ENCODE measurements around the gene ZFP36.
A peak's percentile ranks its signal among the peaks of the same experiment; 100 is the strongest.

ZFP36 gene

GRCh38 chr19:39406656-39407409 lies at the start of gene ZFP36:
Gene ZFP36, plus strand, starts transcription at chr19:39406847. Its CDS starts 58 bp downstream, at chr19:39406905.
- no peak for DNase-seq (ENCODE audit: low read depth)
- peak within 1 kb of the TSS; percentile 88 for H3K4me3 ChIP-seq (ENCODE audit: control insufficient read depth, low read depth, low read length)
- TF ChIP-seq CTCF (IDR thresholded peaks at IDR 0.05; ENCODE audit: control insufficient read depth, insufficient read depth, low read depth, low read length, missing control alignments) = no peak

GRCh38 chr19:39359026-39359425 lies 47.6 kb upstream of the ZFP36 start:
- TF ChIP-seq CTCF (IDR thresholded peaks at IDR 0.05; ENCODE audit: control insufficient read depth, insufficient read depth, low read depth, low read length, missing control alignments) = no peak
- DNase-seq (ENCODE audit: low read depth) = no peak
- no peak overlapping the region for H3K4me3 ChIP-seq (ENCODE audit: control insufficient read depth, low read depth, low read length)

- DNase-seq (ENCODE audit: low read depth) = no peak
- TF ChIP-seq CTCF (IDR thresholded peaks at IDR 0.05; ENCODE audit: control insufficient read depth, insufficient read depth, low read depth, low read length, missing control alignments) = no peak
- H3K4me3 ChIP-seq (ENCODE audit: control insufficient read depth, low read depth, low read length) = no peak overlapping the region
Observed at GRCh38 chr19:39360599-39360998, 46.0 kb upstream of the ZFP36 start.

- peak; percentile 38 for DNase-seq (ENCODE audit: low read depth)
- TF ChIP-seq CTCF (IDR thresholded peaks at IDR 0.05; ENCODE audit: control insufficient read depth, insufficient read depth, low read depth, low read length, missing control alignments) = no peak
- no peak overlapping the region for H3K4me3 ChIP-seq (ENCODE audit: control insufficient read depth, low read depth, low read length)
Observed at GRCh38 chr19:39362682-39363657, 43.7 kb upstream of the ZFP36 start.

GRCh38 chr19:39363901-39364457 lies 42.7 kb upstream of the ZFP36 start:
- DNase-seq (ENCODE audit: low read depth) = no peak
- TF ChIP-seq CTCF (IDR thresholded peaks at IDR 0.05; ENCODE audit: control insufficient read depth, insufficient read depth, low read depth, low read length, missing control alignments) = no peak
- H3K4me3 ChIP-seq (ENCODE audit: control insufficient read depth, low read depth, low read length) = no peak overlapping the region

- no peak for TF ChIP-seq CTCF (IDR thresholded peaks at IDR 0.05; ENCODE audit: control insufficient read depth, insufficient read depth, low read depth, low read length, missing control alignments)
- no peak overlapping the region for H3K4me3 ChIP-seq (ENCODE audit: control insufficient read depth, low read depth, low read length)
- DNase-seq (ENCODE audit: low read depth) = no peak
Observed at GRCh38 chr19:39365531-39365930, 41.1 kb upstream of the ZFP36 start.

Data from AG09309 (cell line).